Activated CD4-positive, alpha-beta T cell treated with anti-CD3 and anti-CD28 coated beads, Interleukin-2, amount 50 U/mL, for 1 hour (primary cell): ENCODE measurements around the gene KCNQ2.

Source experiments
- DNase-seq: peaks from one replicate; pipeline ENCODE4 v3.0.0-alpha.2; 2020

Gene KCNQ2

GRCh38 chr20:63469713-63470101 is 2.7 kb downstream of the KCNQ2 start:
- no peak for DNase-seq

GRCh38 chr20:63469019-63469712 is 3.3 kb downstream of the KCNQ2 start:
- DNase-seq: no peak

- no peak for DNase-seq
These were observed 4.0 kb downstream of the KCNQ2 start for GRCh38 chr20:63468421-63468820.

GRCh38 chr20:63467294-63468083 is 5.0 kb downstream of the KCNQ2 start:
- no peak for DNase-seq

- no peak for DNase-seq
These were observed 5.6 kb downstream of the KCNQ2 start for GRCh38 chr20:63466861-63467260.

GRCh38 chr20:63466250-63466825 is 6.1 kb downstream of the KCNQ2 start:
- DNase-seq: no peak

- DNase-seq: no peak
These were observed 6.8 kb downstream of the KCNQ2 start for GRCh38 chr20:63465380-63466249.

GRCh38 chr20:63464289-63464635 is 8.2 kb downstream of the KCNQ2 start:
- DNase-seq: no peak

- no peak for DNase-seq
These were observed 8.8 kb downstream of the KCNQ2 start for GRCh38 chr20:63463400-63464288.

GRCh38 chr20:63462244-63462643 is 10.2 kb downstream of the KCNQ2 start:
- DNase-seq: no peak

GRCh38 chr20:63461104-63461763 is 11.2 kb downstream of the KCNQ2 start:
- peak; percentile 29 for DNase-seq

GRCh38 chr20:63459070-63459380 is 13.4 kb downstream of the KCNQ2 start:
- DNase-seq: no peak

GRCh38 chr20:63458170-63459069 is 14.0 kb downstream of the KCNQ2 start:
- DNase-seq: no peak

- no peak for DNase-seq
These were observed 14.7 kb downstream of the KCNQ2 start for GRCh38 chr20:63457737-63458136.

- DNase-seq: no peak
These were observed 15.8 kb downstream of the KCNQ2 start for GRCh38 chr20:63456429-63457284.

GRCh38 chr20:63455568-63455859 is 16.9 kb downstream of the KCNQ2 start:
- DNase-seq: no peak

- no peak for DNase-seq
These were observed 17.5 kb downstream of the KCNQ2 start for GRCh38 chr20:63454731-63455567.

- DNase-seq: peak; percentile 15
These were observed 19.5 kb downstream of the KCNQ2 start for GRCh38 chr20:63452821-63453523.
